SJSA1 (cell line): ENCODE data around the gene MIF. TPM values are rescaled to one million over a fixed set of nuclear protein-coding genes. Genes with fewer than 3 reads are reported as not detected.
"Not testable (repeated sequence)": the region's sequence is repeated elsewhere in the genome, so short reads cannot be mapped to it uniquely, and the experiment has no call there.

Source experiments
- DNase-seq, 2 experiments: peaks; one replicate each; pipeline ENCODE4 v3.0.0-alpha.2; 2015 to 2020; ENCODE audit warnings: low spot score in 2 of 2, low read depth in 1 of 2
- H3K27ac ChIP-seq: fragments of 250-450 bp; sonication (Bioruptor Pico); 2 replicates; pipeline ENCODE4 v1.5.1; 2020; ENCODE audit warnings: mild to moderate bottlenecking, moderate library complexity
- H3K27me3 ChIP-seq: fragments of 250-450 bp; sonication (Bioruptor Pico); replicated peaks from 2 replicates; pipeline ENCODE4 v1.5.1; 2020; ENCODE audit warnings: mild to moderate bottlenecking, moderate library complexity
- H3K36me3 ChIP-seq: fragments of 250-450 bp; sonication (Bioruptor Pico); 2 replicates; pipeline ENCODE4 v1.5.1; 2020; ENCODE audit warnings: mild to moderate bottlenecking
- H3K4me1 ChIP-seq: fragments of 250-450 bp; sonication (Bioruptor Pico); replicated peaks from 2 replicates; pipeline ENCODE4 v1.6.1; 2021; ENCODE audit warnings: mild to moderate bottlenecking
- H3K4me3 ChIP-seq: fragments of 250-450 bp; sonication (Bioruptor Pico); 2 replicates; pipeline ENCODE4 v1.5.1; 2020; ENCODE audit warnings: mild to moderate bottlenecking
- H3K9me3 ChIP-seq: fragments of 250-450 bp; sonication (Bioruptor Pico); replicated peaks from 2 replicates; pipeline ENCODE4 v1.5.1; 2020; ENCODE audit warnings: mild to moderate bottlenecking
- total RNA-seq: library from RNA; depleted of rRNA; stranded (reverse); fragments of >200 nt; shearing (Covaris generic); gene quantifications from 2 replicates; pipeline ENCODE4 v1.2.3, GENCODE V29; 2014; rRNA removed

The MIF gene
- total RNA-seq, 1 experiment from 2014 or later, result 155 TPM

DNA sequence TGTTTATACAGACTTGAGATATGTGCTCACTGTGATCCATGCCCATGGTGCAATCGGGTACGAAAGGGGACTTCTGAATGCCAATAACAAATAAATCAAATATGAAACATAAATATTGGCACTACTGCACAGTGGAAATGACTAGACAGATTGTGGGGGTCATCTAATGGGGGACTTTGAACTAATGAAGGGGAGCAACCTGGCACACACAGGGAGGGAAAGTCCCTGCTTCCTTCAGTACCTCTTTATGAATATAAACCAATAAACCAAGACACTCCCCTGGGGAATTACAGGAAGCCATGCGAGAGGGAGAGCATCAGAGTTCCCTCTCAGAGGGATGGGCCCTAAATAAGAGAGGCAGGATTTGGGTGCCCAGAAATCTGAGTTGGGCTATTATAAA, 21.1 kb downstream of the MIF start:
- Histone ChIP-seq H3K4me1 (peaks cover 22% of the 10 kb centered on the region), H3K4me3 (no peak overlapping the region), H3K27ac (no peak overlapping the region), H3K9me3 (no peaks in the 10 kb centered on the region), H3K36me3 (peaks cover 2% of the 10 kb centered on the region), H3K27me3 (no peaks in the 10 kb centered on the region)
- DNase-seq, result no peak

DNA sequence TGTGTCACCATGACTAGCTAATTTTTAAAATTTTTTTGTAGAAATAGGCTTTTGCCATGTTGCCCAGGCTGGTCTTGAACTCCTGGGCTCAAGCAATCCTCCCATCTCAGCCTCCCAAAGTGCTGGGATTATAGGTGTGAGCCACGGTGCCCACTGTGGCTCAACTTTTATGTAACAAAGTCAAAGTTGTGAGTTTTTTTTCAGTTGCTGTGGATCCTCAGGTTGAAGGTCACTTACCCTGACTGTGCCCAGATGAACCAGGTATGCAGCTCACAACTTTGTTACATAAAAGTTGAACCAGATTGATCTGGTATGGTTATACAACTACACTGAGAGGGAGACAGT, 26.1 kb downstream of the MIF start:
- H3K27ac ChIP-seq, result peak overlapping the region; percentile 64
- not testable (repeated sequence) for DNase-seq, H3K4me3 ChIP-seq, H3K27me3 ChIP-seq, H3K9me3 ChIP-seq
- H3K4me1 ChIP-seq, result peaks cover 26% of the 10 kb centered on the region
- peaks cover 30% of the 10 kb centered on the region for H3K36me3 ChIP-seq

DNA sequence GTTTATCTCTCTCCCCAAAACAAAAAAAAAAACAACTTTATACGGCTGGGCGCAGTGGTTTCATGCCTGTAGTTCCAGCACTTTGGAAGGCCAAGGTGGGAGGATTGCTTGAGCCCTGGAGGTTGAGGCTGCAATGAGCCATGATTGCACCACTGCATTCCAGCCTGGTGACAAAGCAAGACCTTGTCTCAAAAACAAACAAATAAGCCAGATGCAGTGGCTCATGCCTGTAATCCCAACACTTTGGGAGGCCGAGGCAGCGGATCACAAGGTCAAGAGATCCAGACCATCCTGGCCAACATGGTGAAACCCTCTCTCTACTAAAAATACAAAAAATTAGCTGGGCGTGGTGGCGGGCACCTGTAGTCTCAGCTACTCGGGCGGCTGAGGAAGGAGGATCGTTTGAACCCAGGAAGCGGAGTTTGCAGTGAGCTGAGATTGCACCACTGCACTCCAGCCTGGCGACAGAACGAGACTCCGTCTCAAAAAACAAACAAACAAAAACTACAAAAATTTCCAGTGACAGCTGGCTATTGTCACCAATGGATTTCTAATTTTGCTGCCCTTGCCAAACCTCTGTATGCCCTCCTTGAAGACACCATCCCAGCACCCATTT, 27.5 kb downstream of the MIF start:
- peaks cover 40% of the 10 kb centered on the region for H3K36me3 ChIP-seq
- not testable (repeated sequence) for H3K27me3 ChIP-seq, H3K9me3 ChIP-seq, H3K4me3 ChIP-seq
- peak; percentile 46 to 71 for DNase-seq
- H3K4me1 ChIP-seq, result peaks cover 26% of the 10 kb centered on the region
- peak overlapping the region; percentile 54 for H3K27ac ChIP-seq

DNA sequence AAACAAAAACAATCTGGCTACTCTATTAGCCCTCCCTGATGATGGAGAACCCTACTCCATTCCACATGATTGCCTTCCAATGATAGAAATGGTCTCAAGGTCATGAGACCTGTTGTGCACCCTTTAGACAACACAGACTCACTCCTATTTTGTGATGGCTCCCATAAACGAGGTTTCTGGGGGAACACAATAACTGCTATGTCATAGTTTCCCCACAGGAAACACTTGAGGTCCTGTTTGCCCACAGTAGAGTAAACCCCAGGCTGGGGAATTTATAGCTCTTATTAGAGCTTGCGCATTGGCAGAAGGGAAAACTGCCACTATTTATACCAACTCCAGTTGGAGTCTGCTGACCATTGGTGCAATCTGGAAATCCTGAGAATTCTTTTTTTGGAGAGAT, 28.7 kb downstream of the MIF start:
- no peak for DNase-seq
- H3K27ac ChIP-seq, result no peak overlapping the region
- no peak overlapping the region for H3K4me3 ChIP-seq

DNA sequence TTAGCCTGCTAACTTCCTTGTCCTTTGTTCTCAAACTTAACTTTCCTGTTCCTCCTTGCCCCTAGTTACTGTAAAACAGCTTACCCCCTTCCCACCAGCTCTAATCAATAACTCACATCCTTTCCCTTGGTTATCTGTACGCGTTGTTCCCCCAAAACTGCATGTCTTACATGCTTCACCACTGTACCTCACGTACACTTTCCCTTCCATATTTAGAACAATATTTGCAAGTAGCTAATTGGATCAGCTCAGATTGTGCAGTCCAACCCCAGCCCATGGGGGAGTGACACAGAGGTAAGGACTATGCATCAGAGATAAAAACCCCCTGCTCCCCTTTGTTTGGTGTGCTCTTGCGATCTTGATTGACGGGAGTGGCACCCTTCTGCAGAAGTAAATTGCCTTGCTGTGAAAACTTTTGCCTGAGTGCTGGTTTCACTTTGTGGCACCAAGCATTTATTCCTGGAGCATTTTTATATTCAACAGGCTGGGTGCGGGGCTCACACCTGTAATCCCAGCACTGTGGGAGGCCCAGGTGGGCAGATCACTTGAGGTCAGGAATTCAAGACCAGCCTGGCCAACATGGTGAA, 30.9 kb downstream of the MIF start:
- DNase-seq, result no peak
- Histone ChIP-seq H3K36me3 (peaks cover 46% of the 10 kb centered on the region), H3K27ac (no peak overlapping the region)

More for the DNA sequence above, 28.7 kb downstream of the MIF start:
- H3K9me3 ChIP-seq, result peaks cover 7% of the 10 kb centered on the region
- peaks cover 26% of the 10 kb centered on the region for H3K4me1 ChIP-seq
- peaks cover 46% of the 10 kb centered on the region for H3K36me3 ChIP-seq
- no peaks in the 10 kb centered on the region for H3K27me3 ChIP-seq

DNA sequence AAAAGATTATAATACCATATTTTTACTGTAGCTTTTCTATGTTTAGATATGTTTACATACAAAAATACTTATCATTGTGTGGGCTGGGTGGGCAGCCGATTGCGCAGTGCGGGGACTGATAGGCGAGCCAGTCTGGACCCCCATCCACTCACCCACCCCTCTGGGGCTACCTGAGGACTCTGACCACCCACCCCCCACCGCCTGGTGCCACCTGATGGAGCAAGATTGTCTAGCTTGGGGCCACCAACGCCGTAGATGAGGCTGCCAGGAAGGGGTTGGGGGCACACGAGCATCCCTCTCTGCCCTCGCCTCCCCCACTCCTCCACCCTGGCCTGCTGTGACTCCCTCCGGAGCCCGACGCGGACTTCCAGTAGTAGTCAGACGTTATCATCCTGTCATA, 32.4 kb downstream of the MIF start:
- no peak overlapping the region for H3K4me3 ChIP-seq
- no peak for DNase-seq
- H3K27ac ChIP-seq, result no peak overlapping the region
- peaks cover 40% of the 10 kb centered on the region for H3K36me3 ChIP-seq
- peaks cover 7% of the 10 kb centered on the region for H3K9me3 ChIP-seq
- peaks cover 9% of the 10 kb centered on the region for H3K4me1 ChIP-seq
- no peaks in the 10 kb centered on the region for H3K27me3 ChIP-seq

More for the DNA sequence above, 30.9 kb downstream of the MIF start:
- H3K4me3 ChIP-seq, result no peak overlapping the region
- peaks cover 18% of the 10 kb centered on the region for H3K4me1 ChIP-seq
- no peaks in the 10 kb centered on the region for H3K27me3 ChIP-seq
- H3K9me3 ChIP-seq, result peaks cover 7% of the 10 kb centered on the region

DNA sequence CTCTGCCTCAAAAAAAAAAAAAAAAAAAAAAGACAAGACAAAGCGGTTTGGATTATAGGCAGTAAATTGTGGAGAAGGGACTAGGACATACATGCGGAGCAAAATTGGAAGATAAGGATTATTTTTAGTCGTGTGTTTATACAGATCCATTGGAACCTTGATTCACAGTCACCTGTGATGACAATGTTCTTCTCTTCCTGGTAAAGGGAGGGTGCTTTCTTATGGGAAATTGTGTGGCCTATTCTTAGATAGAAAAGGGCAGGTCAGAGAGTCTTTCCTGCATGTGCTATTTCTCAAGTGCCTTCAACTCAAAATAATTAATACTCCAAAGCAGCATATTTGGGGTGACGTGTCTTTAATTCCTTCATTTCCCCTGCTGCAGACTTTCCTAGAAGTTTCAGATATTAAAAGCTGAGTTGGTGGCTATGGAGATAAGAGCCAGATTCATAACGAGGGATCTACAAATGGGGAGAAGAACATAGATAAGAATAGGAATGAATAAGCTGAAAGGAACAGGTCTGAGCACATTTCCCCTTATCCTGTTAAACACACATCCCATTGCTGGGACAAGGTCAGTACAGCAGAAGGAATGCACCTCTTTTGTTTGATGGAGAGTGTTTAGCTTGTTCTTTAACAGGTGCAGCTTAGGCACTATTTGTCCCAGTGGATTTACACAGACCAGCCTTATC, 44.3 kb downstream of the MIF start:
- Histone ChIP-seq H3K4me1 (no peaks in the 10 kb centered on the region), H3K9me3 (no peaks in the 10 kb centered on the region), H3K27me3 (no peaks in the 10 kb centered on the region), H3K4me3 (no peak overlapping the region), H3K36me3 (no peaks in the 10 kb centered on the region), H3K27ac (no peak overlapping the region)
- DNase-seq, result no peak

DNA sequence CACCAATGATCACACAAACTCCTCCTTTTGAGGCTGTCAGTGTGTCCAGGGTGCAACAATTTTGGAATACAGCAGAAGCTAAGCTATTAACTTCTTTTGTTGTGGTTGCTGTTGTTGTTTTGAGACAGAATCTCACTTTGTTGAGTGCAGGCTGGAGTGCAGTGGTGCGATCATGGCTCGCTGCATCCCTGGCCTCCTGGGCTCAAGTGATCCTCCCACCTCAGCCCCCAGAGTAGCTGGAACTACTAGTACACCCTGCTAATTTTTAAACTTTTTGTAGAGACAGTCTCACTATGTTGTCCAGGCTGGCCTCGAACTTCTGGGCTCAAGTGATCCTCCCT, 44.8 kb downstream of the MIF start:
- DNase-seq, result no peak
- Histone ChIP-seq H3K9me3 (no peaks in the 10 kb centered on the region), H3K36me3 (no peaks in the 10 kb centered on the region), H3K4me1 (no peaks in the 10 kb centered on the region), H3K27me3 (no peaks in the 10 kb centered on the region), H3K4me3 (no peak overlapping the region), H3K27ac (no peak overlapping the region)

DNA sequence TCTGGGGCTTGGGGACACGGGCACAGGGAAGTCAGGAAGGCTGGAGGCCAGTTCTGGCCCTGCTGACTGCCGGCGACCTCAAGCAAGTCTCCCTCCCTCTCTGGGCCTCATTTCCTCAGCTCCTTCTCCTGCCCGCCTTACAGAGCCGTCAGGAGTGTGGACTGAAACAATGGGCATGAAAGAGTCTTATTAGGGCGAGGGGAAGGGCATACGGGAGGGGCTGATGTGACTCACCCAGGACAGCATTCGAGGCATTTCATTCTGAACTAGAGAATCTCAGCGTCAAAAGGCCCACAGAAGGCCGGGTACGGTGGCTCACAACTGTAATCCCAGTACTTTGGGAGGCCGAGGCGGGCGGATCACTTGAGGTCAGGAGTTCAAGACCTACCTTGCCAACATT, 46.0 kb downstream of the MIF start:
- H3K9me3 ChIP-seq, H3K27me3 ChIP-seq, DNase-seq, H3K4me1 ChIP-seq, H3K36me3 ChIP-seq, H3K4me3 ChIP-seq, H3K27ac ChIP-seq: not testable (repeated sequence)

Other genes starting within 250 kb of the MIF start
- not detected in 2 replicates for gene RGL4, start 203.4 kb upstream of the MIF start, total RNA-seq
- gene ZNF70, start 143.3 kb upstream of the MIF start, total RNA-seq, result 1.8 and 4.3 TPM in 2 replicates
- gene VPREB3, start 140.0 kb upstream of the MIF start, total RNA-seq, result not detected in 2 replicates
- not detected in 2 replicates for gene C22orf15, start 131.4 kb upstream of the MIF start, total RNA-seq
- 6.4 and 47.7 TPM in 2 replicates for gene CHCHD10, start 126.4 kb upstream of the MIF start, total RNA-seq
- 14.5 and 32.4 TPM in 2 replicates for gene MMP11, start 121.5 kb upstream of the MIF start, total RNA-seq
- 91.8 and 121 TPM in 2 replicates for gene SMARCB1, start 107.4 kb upstream of the MIF start, total RNA-seq
- gene DERL3, start 55.4 kb upstream of the MIF start, total RNA-seq, result not detected in 2 replicates
- gene SLC2A11, start 36.5 kb upstream of the MIF start, total RNA-seq, result 0.50 and 3.0 TPM in 2 replicates
- gene GSTT2B, start 66.8 kb downstream of the MIF start, total RNA-seq, result 17.0 and 17.8 TPM in 2 replicates
- gene DDTL, start 72.5 kb downstream of the MIF start, total RNA-seq, result 1.1 TPM in 1 of 2 replicates, not detected in the other
- gene DDT, start 80.1 kb downstream of the MIF start, total RNA-seq, result 58.7 and 86.0 TPM in 2 replicates
- gene GSTT2, start 85.8 kb downstream of the MIF start, total RNA-seq, result 1.2 TPM in 1 of 2 replicates, not detected in the other
- gene GSTT4, start 111.1 kb downstream of the MIF start, total RNA-seq, result not detected in 2 replicates
- 30.1 and 35.1 TPM in 2 replicates for gene CABIN1, start 116.9 kb downstream of the MIF start, total RNA-seq